DND-41 (cell line): ENCODE measurements around the gene ADD1.

ENCODE experiments used
- ATAC-seq: fragments of 200-7000 bp; cut with Tn5 transposase; 3 replicates; pipeline ENCODE4 v1.9.1; 2021; ENCODE audit warnings: low read depth; ENCODE audit not compliant: insufficient read depth
- DNase-seq: peaks from one replicate; pipeline ENCODE4 v3.0.0-alpha.2; 2020
- H2AFZ ChIP-seq: 2 replicates; pipeline ENCODE4 v1.6.0; 2012; ENCODE audit warnings: low read depth, low read length
- H3K27ac ChIP-seq: 2 replicates; pipeline ENCODE4 v1.5.1; 2012; ENCODE audit warnings: low read length, inconsistent platforms
- H3K27me3 ChIP-seq: fragments of 200-600 bp; sonication (generic); 2 replicates; pipeline ENCODE4 v1.6.0; 2012; ENCODE audit warnings: low read length, mild to moderate bottlenecking, inconsistent platforms; ENCODE audit not compliant: insufficient read depth, poor library complexity
- H3K36me3 ChIP-seq: 2 replicates; pipeline ENCODE4 v1.5.1; 2012; ENCODE audit warnings: low read length, inconsistent platforms; ENCODE audit not compliant: insufficient read depth
- H3K4me1 ChIP-seq: 2 replicates; pipeline ENCODE4 v1.5.1; 2012; ENCODE audit warnings: mild to moderate bottlenecking, low read length; ENCODE audit not compliant: insufficient read depth
- H3K4me2 ChIP-seq: 2 replicates; pipeline ENCODE4 v1.6.0; 2012; ENCODE audit warnings: mild to moderate bottlenecking, moderate library complexity, low read length, inconsistent platforms; ENCODE audit not compliant: insufficient read depth
- H3K4me3 ChIP-seq, 2 experiments: fragments of 200-600 bp in 1 of 2; shearing (Covaris generic) in 1 of 2; 2 replicates each; pipeline ENCODE4 v1.5.1; 2012 to 2016; ENCODE audit warnings: inconsistent platforms in 2 of 2, low read length in 2 of 2, mild to moderate bottlenecking in 2 of 2, low read depth in 1 of 2, moderate library complexity in 1 of 2
- H3K79me2 ChIP-seq: 2 replicates; pipeline ENCODE4 v1.6.0; 2012; ENCODE audit warnings: low read length, inconsistent platforms; ENCODE audit not compliant: insufficient read depth
- H3K9ac ChIP-seq: 2 replicates; pipeline ENCODE4 v1.6.0; 2012; ENCODE audit warnings: low read depth, mild to moderate bottlenecking, inconsistent platforms, low read length, moderate library complexity
- H3K9me3 ChIP-seq: 2 replicates; pipeline ENCODE4 v1.5.1; 2012; ENCODE audit warnings: low read length, moderate library complexity, mild to moderate bottlenecking, inconsistent platforms; ENCODE audit not compliant: insufficient read depth, severe bottlenecking
- H4K20me1 ChIP-seq: 2 replicates; pipeline ENCODE4 v1.6.0; 2012; ENCODE audit warnings: low read length; ENCODE audit not compliant: insufficient read depth
- CTCF ChIP-seq: IDR thresholded peaks from 2 replicates; pipeline ENCODE4 v1.5.1; 2012; ENCODE audit warnings: borderline replicate concordance, low read length, moderate library complexity, mild to moderate bottlenecking; ENCODE audit not compliant: poor library complexity, severe bottlenecking; ENCODE audit errors: extremely low read depth
- EZH2 ChIP-seq: IDR thresholded peaks from 3 replicates; pipeline ENCODE4 v1.6.1; 2012; ENCODE audit warnings: borderline replicate concordance, low read depth, mild to moderate bottlenecking, moderate library complexity, low read length, inconsistent platforms; ENCODE audit not compliant: severe bottlenecking

ADD1 gene

GRCh38 chr4:2833671-2834000 lies 10.0 kb upstream of the ADD1 start:
- H3K27me3 ChIP-seq = no peaks in the 10 kb centered on the region
- ATAC-seq = no peak
- no peak overlapping the region for H2AFZ ChIP-seq
- H3K79me2 ChIP-seq = peaks cover 12% of the 10 kb centered on the region; the same call in 1 of the 2 replicates
- H3K9ac ChIP-seq = no peak overlapping the region
- TF ChIP-seq EZH2 (no peak), CTCF (no peak)
- no peak overlapping the region for H3K4me3 ChIP-seq
- H3K4me1 ChIP-seq = peaks cover 18% of the 10 kb centered on the region
- no peaks in the 10 kb centered on the region for H3K9me3 ChIP-seq
- no peaks in the 10 kb centered on the region for H3K36me3 ChIP-seq
- DNase-seq = no peak
- no peaks in the 10 kb centered on the region for H4K20me1 ChIP-seq
- H3K4me2 ChIP-seq = no peak overlapping the region
- no peak overlapping the region for H3K27ac ChIP-seq

GRCh38 chr4:2834001-2834921 lies 9.4 kb upstream of the ADD1 start:
- Histone ChIP-seq H2AFZ (no peak overlapping the region), H3K79me2 (peaks cover 15% of the 10 kb centered on the region; the same call in 1 of the 2 replicates), H3K9ac (no peak overlapping the region), H3K4me1 (peaks cover 24% of the 10 kb centered on the region), H3K4me3 (no peak overlapping the region), H3K36me3 (no peaks in the 10 kb centered on the region), H3K27me3 (no peaks in the 10 kb centered on the region), H4K20me1 (no peaks in the 10 kb centered on the region), H3K27ac (no peak overlapping the region), H3K4me2 (no peak overlapping the region), H3K9me3 (no peaks in the 10 kb centered on the region)
- ATAC-seq (no peak), DNase-seq (no peak)
- TF ChIP-seq CTCF = no peak
- no peak for TF ChIP-seq EZH2

GRCh38 chr4:2835978-2836377 lies 7.7 kb upstream of the ADD1 start:
- H3K4me3 ChIP-seq = no peak overlapping the region
- no peak overlapping the region for H2AFZ ChIP-seq
- H3K4me2 ChIP-seq = no peak overlapping the region
- H3K4me1 ChIP-seq = peaks cover 28% of the 10 kb centered on the region
- ATAC-seq = no peak
- TF ChIP-seq EZH2 = no peak
- TF ChIP-seq CTCF = no peak
- H3K27me3 ChIP-seq = no peaks in the 10 kb centered on the region
- peaks cover 20% of the 10 kb centered on the region for H3K79me2 ChIP-seq
- no peak for DNase-seq
- no peaks in the 10 kb centered on the region for H3K36me3 ChIP-seq
- H3K9ac ChIP-seq = no peak overlapping the region
- H3K27ac ChIP-seq = no peak overlapping the region
- H3K9me3 ChIP-seq = peaks cover 4% of the 10 kb centered on the region
- no peaks in the 10 kb centered on the region for H4K20me1 ChIP-seq
